Subcutaneous adipose tissue (tissue), 4 donors: Measurements from ENCODE around the gene FAAP20. TPM values are rescaled to one million over a fixed set of nuclear protein-coding genes. Genes with fewer than 3 reads are reported as not detected.

Source experiments
- total RNA-seq, 4 donors: library from RNA; depleted of rRNA; stranded (reverse); fragments of >200 nt; gene quantifications; one replicate each; pipeline ENCODE4 v1.1.0, GENCODE V29; 2016
- TF ChIP-seq, protein P1 (sequence below): fragments of 450-650 bp; IDR thresholded peaks from one replicate; pipeline ENCODE4 v1.5.1; 2016; ENCODE audit warnings: low read depth, mild to moderate bottlenecking, control low read depth, antibody characterized with exemption, moderate library complexity

FAAP20 gene
- total RNA-seq, 4 donors from 2014 or later: 15.8 to 41.1 (median 34.1) TPM

DNA sequence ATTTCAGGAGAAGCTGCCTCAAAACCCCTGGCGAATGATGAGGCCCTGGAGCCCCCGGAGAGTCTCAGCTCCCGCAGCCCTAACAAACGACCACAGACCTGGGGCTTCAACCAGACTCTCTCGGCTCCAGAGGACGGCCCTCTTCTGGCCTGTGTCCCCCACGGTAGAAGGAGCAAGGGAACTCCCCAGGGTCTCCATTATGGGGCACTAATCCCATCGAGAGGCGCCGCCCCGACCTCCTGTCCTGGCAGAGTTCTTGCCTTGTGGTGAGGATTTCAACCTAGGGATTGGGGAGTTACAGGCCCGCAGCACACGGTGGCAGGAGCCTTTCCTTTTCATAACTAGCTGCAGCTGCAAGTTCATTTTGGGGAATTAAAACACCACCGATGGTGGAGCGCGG is 6.2 kb downstream of the FAAP20 start:
- TF ChIP-seq, protein P1, sequence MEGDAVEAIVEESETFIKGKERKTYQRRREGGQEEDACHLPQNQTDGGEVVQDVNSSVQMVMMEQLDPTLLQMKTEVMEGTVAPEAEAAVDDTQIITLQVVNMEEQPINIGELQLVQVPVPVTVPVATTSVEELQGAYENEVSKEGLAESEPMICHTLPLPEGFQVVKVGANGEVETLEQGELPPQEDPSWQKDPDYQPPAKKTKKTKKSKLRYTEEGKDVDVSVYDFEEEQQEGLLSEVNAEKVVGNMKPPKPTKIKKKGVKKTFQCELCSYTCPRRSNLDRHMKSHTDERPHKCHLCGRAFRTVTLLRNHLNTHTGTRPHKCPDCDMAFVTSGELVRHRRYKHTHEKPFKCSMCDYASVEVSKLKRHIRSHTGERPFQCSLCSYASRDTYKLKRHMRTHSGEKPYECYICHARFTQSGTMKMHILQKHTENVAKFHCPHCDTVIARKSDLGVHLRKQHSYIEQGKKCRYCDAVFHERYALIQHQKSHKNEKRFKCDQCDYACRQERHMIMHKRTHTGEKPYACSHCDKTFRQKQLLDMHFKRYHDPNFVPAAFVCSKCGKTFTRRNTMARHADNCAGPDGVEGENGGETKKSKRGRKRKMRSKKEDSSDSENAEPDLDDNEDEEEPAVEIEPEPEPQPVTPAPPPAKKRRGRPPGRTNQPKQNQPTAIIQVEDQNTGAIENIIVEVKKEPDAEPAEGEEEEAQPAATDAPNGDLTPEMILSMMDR: no peak

GRCh38 chr1:2187619-2188018 is 7.0 kb downstream of the FAAP20 start:
- TF ChIP-seq, protein P1: no peak

DNA sequence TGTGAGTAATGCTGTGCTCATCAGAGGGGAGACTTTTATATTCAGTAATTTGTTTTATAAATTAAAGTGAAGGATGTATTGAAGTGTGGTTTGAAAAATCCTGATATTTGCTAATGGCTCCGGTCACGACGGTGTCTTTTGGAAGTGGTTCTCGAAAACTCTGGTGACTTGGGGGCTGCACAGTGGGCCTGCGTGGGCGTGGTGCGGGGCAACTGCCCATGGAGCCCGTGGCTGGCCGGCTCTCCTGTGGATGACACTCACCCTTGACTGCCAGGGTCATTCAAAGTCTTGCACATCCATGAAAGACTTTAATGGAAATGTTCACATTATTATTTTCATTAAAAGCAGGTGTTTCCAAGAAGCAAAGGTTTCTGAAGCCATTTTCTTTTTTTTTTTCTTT is 7.7 kb downstream of the FAAP20 start:
- TF ChIP-seq, protein P1: no peak

- TF ChIP-seq, protein P1: no peak
Measured at GRCh38 chr1:2185880-2186855, 8.4 kb downstream of the FAAP20 start.

- TF ChIP-seq, protein P1: no peak
Measured at GRCh38 chr1:2184934-2185333, 9.6 kb downstream of the FAAP20 start.

DNA sequence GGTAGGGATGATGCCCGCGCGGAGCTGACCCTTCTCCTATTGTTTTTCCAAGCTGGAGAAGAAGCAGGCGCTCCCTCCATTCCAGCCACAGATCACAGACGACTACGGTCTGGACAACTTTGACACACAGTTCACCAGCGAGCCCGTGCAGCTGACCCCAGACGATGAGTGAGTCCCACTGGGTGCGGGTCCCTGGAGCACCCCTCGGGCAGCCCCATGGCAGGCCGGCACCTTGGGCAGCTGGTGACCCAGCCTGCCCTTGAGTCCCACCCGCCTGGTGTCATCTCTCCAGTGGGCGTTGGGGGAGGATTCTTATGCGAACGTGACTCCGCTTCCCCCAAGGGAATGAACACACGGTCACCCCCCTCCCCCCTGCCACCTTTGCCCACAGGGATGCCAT is 10.0 kb downstream of the FAAP20 start:
- TF ChIP-seq, protein P1: no peak

DNA sequence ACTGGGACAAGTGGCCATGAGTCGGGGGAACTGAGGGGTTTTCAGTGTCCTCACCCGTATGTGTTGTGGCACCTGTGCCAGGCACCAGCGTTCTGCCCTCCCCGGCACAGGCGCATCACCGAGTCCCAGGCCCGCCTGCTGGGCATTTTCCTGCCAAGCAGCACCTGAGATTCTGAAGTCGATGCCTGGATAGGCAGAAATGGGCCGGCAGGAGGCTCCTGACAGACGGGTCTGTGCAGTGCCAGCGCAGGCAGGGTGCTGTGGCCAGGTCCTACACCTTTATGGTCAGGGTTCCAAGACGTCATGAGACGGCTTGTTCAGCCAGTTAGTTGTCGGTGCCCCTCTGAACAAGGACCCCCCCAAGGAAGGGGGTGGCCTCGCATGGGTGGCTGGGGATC is 10.6 kb downstream of the FAAP20 start:
- TF ChIP-seq, protein P1: no peak
